OCI-LY1 (cell line): ENCODE data around the gene CA6.

Experiments
- H2AFZ ChIP-seq: fragments of 200-600 bp; sonication (generic), shearing (Covaris generic); 2 replicates; pipeline ENCODE4 v1.6.0; 2014; ENCODE audit warnings: antibody characterized with exemption, mild to moderate bottlenecking, low read length
- H3F3A ChIP-seq: fragments of 200-600 bp; sonication (generic), shearing (Covaris generic); 2 replicates; pipeline ENCODE4 v1.6.0; 2014; ENCODE audit warnings: mild to moderate bottlenecking, antibody characterized with exemption, low read length, moderate library complexity; ENCODE audit not compliant: insufficient read depth
- H3K27ac ChIP-seq: fragments of 200-600 bp; sonication (generic); 2 replicates; pipeline ENCODE4 v1.5.1; 2014; ENCODE audit warnings: low read length, mixed run types, mild to moderate bottlenecking, low read depth; ENCODE audit not compliant: poor library complexity, severe bottlenecking
- H3K27me3 ChIP-seq: fragments of 200-600 bp; sonication (generic); 2 replicates; pipeline ENCODE4 v1.6.0; 2014; ENCODE audit warnings: antibody characterized with exemption, mild to moderate bottlenecking, low read length, moderate library complexity; ENCODE audit not compliant: insufficient read depth
- H3K36me3 ChIP-seq: fragments of 200-600 bp; sonication (generic); 2 replicates; pipeline ENCODE4 v1.6.1; 2014; ENCODE audit warnings: mild to moderate bottlenecking, antibody characterized with exemption, low read length, moderate library complexity, mixed read lengths; ENCODE audit not compliant: insufficient read depth
- H3K4me1 ChIP-seq: fragments of 200-600 bp; sonication (generic); 2 replicates; pipeline ENCODE4 v1.5.1; 2014; ENCODE audit warnings: mild to moderate bottlenecking, low read length, moderate library complexity; ENCODE audit not compliant: insufficient read depth, severe bottlenecking
- H3K4me2 ChIP-seq: fragments of 200-600 bp; sonication (generic), shearing (Covaris generic); 2 replicates; pipeline ENCODE4 v1.6.1; 2014; ENCODE audit warnings: low read length
- H3K4me3 ChIP-seq: fragments of 200-600 bp; sonication (generic); 2 replicates; pipeline ENCODE4 v1.5.1; 2014; ENCODE audit warnings: low read length, low read depth, mild to moderate bottlenecking, mixed read lengths; ENCODE audit not compliant: poor library complexity, severe bottlenecking
- H3K79me2 ChIP-seq: fragments of 200-600 bp; shearing (Covaris generic); 2 replicates; pipeline ENCODE4 v1.6.1; 2016; ENCODE audit warnings: mixed run types, low read length, mixed read lengths; ENCODE audit not compliant: insufficient read depth
- H3K9ac ChIP-seq: fragments of 200-600 bp; sonication (generic), shearing (Covaris generic); 2 replicates; pipeline ENCODE4 v1.6.1; 2014; ENCODE audit warnings: mild to moderate bottlenecking, low read length, mixed read lengths
- H3K9me2 ChIP-seq: fragments of 200-600 bp; sonication (generic), shearing (Covaris generic); 2 replicates; pipeline ENCODE4 v1.6.1; 2014; ENCODE audit warnings: low read depth, mild to moderate bottlenecking, low read length, mixed read lengths
- H3K9me3 ChIP-seq: fragments of 200-600 bp; shearing (Covaris generic); 2 replicates; pipeline ENCODE4 v1.6.1; 2014; ENCODE audit warnings: low read length, mixed read lengths
- H4K20me1 ChIP-seq: fragments of 200-600 bp; sonication (generic), shearing (Covaris generic); 2 replicates; pipeline ENCODE4 v1.6.0; 2016; ENCODE audit warnings: mild to moderate bottlenecking, low read length; ENCODE audit not compliant: insufficient read depth
- CTCF ChIP-seq: fragments of 200-600 bp; sonication (generic), shearing (Covaris generic); IDR thresholded peaks from 2 replicates; pipeline ENCODE4 v1.5.1; 2017; ENCODE audit warnings: mild to moderate bottlenecking, antibody characterized with exemption, low read length, moderate library complexity, mixed read lengths
- EZH2 ChIP-seq: fragments of 200-600 bp; sonication (generic), shearing (Covaris generic); IDR thresholded peaks from 2 replicates; pipeline ENCODE4 v1.8.0; 2017; ENCODE audit warnings: borderline replicate concordance, mixed run types, mild to moderate bottlenecking, antibody characterized with exemption, low read length, moderate library complexity, mixed read lengths

The CA6 gene

GRCh38 chr1:8905582-8906191 lies 40.0 kb upstream of the CA6 start:
- H3K4me3 ChIP-seq: no peak overlapping the region
- no peaks in the 10 kb centered on the region for H3K4me1 ChIP-seq
- H3K4me2 ChIP-seq: no peak overlapping the region

DNA sequence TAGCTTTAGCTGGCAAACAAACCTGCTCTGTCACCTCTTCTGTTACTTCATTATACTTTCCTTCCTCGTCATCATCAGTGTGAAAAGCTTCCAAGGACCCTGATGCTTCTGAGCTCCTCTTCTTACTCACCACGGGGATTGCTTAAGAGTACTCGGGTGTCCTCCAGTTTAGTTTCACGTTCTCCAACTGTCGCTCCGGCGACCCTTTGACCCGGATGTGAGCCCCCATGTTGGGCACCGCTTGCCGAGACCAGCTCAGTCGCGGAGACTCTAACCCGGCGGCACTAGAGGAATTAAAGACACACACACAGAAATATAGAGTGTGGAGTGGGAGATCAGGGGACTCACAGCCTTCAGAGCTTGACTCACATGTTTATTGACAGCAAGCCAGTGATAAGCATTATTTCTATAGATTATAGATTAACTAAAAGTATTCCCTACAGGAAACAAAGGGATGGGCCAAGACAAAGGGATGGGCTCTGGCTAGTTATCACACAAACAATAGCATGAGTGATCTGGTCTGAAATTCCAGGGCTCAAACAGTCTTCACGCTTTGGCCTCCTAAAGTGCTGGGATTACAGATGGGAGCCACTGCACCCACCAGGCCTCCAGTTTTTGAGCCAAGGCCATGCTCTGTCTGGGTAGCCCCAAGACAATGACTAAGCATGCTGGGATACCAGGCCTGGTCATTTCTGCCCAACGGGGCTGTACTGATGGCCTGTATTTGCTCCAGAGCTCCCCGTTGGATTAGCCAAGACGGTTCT lies 37.1 kb upstream of the CA6 start:
- H3K79me2 ChIP-seq: no peaks in the 10 kb centered on the region
- no peaks in the 10 kb centered on the region for H4K20me1 ChIP-seq
- no peaks in the 10 kb centered on the region for H3K36me3 ChIP-seq
- no peaks in the 10 kb centered on the region; the same call in 1 of the 2 replicates for H3K27me3 ChIP-seq
- H3K9me2 ChIP-seq: no peaks in the 10 kb centered on the region
- H3K9ac ChIP-seq: no peak overlapping the region
- H2AFZ ChIP-seq: no peak overlapping the region
- H3K27ac ChIP-seq: no peak overlapping the region
- H3K4me3 ChIP-seq: no peak overlapping the region
- H3F3A ChIP-seq: no peaks in the 10 kb centered on the region
- no peak overlapping the region for H3K4me2 ChIP-seq
- TF ChIP-seq EZH2 (no peak), CTCF (no peak)
- H3K9me3 ChIP-seq: 0 out of 2 replicates have a peak, but pooled peaks cover 3% of the 10 kb centered on the region
- no peaks in the 10 kb centered on the region for H3K4me1 ChIP-seq

More at GRCh38 chr1:8905582-8906191, 40.0 kb upstream of the CA6 start:
- no peaks in the 10 kb centered on the region for H3K79me2 ChIP-seq
- no peak overlapping the region for H2AFZ ChIP-seq
- no peaks in the 10 kb centered on the region for H3K36me3 ChIP-seq
- no peaks in the 10 kb centered on the region for H3K27me3 ChIP-seq
- H3K9ac ChIP-seq: no peak overlapping the region
- H3K9me2 ChIP-seq: no peaks in the 10 kb centered on the region
- TF ChIP-seq CTCF (no peak), EZH2 (no peak)
- H3K27ac ChIP-seq: no peak overlapping the region
- no peaks in the 10 kb centered on the region for H4K20me1 ChIP-seq
- no peaks in the 10 kb centered on the region for H3F3A ChIP-seq
- no peaks in the 10 kb centered on the region for H3K9me3 ChIP-seq

GRCh38 chr1:8910331-8910730 lies 35.3 kb upstream of the CA6 start:
- Histone ChIP-seq H3K9me3 (0 out of 2 replicates have a peak, but pooled peaks cover 3% of the 10 kb centered on the region), H3K79me2 (no peaks in the 10 kb centered on the region), H4K20me1 (no peaks in the 10 kb centered on the region), H2AFZ (no peak overlapping the region), H3K4me2 (no peak overlapping the region), H3K4me3 (no peak overlapping the region), H3K27me3 (peaks cover 4% of the 10 kb centered on the region; the same call in 1 of the 2 replicates), H3K9me2 (no peaks in the 10 kb centered on the region), H3K36me3 (no peaks in the 10 kb centered on the region), H3K4me1 (no peaks in the 10 kb centered on the region), H3F3A (no peaks in the 10 kb centered on the region), H3K27ac (no peak overlapping the region), H3K9ac (no peak overlapping the region)
- TF ChIP-seq CTCF (no peak), EZH2 (no peak)
